Omental fat pad (tissue), 4 donors: Measurements from ENCODE around the gene SYNDIG1. TPM values are rescaled to one million over a fixed set of nuclear protein-coding genes. Genes with fewer than 3 reads are reported as not detected.

Experiments
- ATAC-seq: fragments of 150-250 bp; one replicate; pipeline ENCODE4 v1.9.1; 2016; ENCODE audit warnings: mild to moderate bottlenecking, moderate library complexity; ENCODE audit not compliant: low FRiP score
- DNase-seq: peaks from one replicate; pipeline ENCODE4 v3.0.0-alpha.2; 2019; ENCODE audit warnings: low spot score
- total RNA-seq, 4 donors: library from RNA; depleted of rRNA; stranded (reverse); fragments of >200 nt; gene quantifications; one replicate each; pipeline ENCODE4 v1.1.0, GENCODE V29; 2016
- TF ChIP-seq, protein P1 (sequence below), 3 donors: fragments of 450-650 bp; IDR thresholded peaks; one replicate each; pipeline ENCODE4 v1.5.1; 2016 to 2017; ENCODE audit warnings: antibody characterized with exemption in 3 of 3, mild to moderate bottlenecking in 3 of 3, moderate library complexity in 2 of 3

The SYNDIG1 gene
- total RNA-seq, 4 donors from 2014 or later = 0.19 to 0.24 TPM; not detected in 2

DNA sequence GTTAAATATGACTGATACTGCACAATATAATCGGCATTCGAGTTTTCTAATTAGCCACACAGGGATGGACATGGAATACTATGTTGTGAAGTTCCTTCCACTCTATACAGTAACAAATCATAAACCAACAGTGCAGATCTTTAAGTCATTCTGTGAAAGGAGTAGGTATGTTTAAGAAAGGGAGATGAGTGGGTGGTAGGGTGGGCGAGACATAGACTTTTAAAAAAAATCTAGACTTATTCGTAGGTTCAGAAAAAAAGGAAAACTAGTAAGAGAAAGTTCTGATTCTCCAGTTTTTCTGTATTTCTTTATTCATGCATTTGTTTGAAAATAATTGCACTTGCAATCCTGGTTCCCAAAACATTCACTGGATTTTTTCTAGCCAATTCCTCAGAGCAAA lies 61.8 kb downstream of the SYNDIG1 start:
- DNase-seq (no peak), ATAC-seq (no peak)
- TF ChIP-seq, protein P1, sequence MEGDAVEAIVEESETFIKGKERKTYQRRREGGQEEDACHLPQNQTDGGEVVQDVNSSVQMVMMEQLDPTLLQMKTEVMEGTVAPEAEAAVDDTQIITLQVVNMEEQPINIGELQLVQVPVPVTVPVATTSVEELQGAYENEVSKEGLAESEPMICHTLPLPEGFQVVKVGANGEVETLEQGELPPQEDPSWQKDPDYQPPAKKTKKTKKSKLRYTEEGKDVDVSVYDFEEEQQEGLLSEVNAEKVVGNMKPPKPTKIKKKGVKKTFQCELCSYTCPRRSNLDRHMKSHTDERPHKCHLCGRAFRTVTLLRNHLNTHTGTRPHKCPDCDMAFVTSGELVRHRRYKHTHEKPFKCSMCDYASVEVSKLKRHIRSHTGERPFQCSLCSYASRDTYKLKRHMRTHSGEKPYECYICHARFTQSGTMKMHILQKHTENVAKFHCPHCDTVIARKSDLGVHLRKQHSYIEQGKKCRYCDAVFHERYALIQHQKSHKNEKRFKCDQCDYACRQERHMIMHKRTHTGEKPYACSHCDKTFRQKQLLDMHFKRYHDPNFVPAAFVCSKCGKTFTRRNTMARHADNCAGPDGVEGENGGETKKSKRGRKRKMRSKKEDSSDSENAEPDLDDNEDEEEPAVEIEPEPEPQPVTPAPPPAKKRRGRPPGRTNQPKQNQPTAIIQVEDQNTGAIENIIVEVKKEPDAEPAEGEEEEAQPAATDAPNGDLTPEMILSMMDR (IDR thresholded peaks at IDR 0.05) = no peak

DNA sequence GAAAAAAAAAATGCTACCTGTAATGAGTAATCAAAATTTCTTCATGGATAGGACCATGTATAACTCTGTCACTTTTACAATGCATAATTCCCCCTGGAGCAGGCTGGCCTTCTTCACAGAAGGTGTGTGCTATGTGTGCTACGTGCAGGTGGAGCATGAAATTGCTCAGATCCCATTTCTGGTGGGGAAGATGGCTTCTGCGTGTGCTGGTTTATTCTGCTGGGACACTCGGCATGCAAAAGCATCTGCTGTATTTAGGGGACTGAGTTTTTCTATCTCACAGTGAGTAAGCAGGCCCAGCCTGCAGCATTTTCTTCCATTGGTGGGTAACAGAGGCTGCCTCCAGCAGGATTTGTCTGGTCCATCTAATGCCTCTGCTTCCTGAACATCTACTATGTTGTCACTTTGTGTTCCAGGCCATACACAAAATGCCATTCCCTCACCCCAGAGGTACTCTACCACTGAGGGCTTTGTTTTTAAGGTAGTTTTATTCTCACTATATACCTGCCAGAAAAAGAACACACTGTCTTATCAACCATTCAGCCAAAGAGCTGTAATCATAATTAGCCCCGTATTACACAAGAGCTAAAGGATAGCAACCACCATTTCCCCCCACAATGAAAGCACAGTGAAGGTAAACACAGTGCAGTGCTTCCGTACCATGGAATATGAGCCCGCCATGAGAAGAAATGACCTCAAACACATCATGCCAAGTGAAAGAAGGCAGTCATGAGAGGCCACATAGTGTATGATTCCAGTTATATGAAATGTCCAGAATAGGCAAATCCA lies 62.4 kb downstream of the SYNDIG1 start:
- no peak for DNase-seq
- TF ChIP-seq, protein P1 (IDR thresholded peaks at IDR 0.05) = no peak
- no peak for ATAC-seq

DNA sequence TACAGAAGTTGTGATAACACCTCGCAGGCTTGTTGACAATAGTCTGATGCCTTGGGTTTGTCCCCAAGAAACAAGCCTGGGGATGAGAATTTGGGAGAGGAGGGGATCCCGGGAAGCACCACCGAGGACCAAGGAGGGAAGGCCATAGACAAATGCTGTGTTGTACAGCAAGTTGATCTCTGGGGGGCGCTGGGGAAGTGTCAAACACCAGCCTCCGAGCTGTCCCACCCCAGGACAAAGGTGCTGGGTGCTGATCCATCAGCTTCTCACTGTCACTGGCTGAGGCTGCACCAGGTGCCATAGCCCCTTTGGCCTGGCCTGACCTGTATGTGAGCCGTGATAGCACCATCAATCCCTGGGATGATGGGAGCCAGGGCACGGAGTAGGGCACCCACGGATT lies 64.0 kb downstream of the SYNDIG1 start:
- no peak for DNase-seq
- TF ChIP-seq, protein P1 (IDR thresholded peaks at IDR 0.05) = no peak
- ATAC-seq = no peak

DNA sequence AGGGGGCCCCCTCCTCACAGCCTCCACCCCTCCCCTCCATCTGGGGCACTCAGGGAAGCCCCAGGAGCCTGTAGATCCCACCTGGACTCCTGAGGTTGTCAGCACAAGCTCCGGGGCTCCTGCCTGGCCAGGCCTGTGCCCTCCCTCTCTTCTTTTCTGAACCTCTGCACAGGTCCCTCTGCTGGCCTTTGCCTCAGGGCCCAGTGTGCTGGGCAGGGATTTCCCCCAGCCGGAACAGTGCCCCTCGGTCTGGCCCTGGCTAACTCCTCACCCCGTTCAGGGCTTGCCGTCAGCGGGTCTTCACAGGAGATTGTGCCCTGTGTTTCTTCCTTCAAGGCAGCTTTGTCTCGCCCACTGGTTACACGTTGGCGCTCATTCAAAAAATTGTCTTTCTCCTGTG lies 64.9 kb downstream of the SYNDIG1 start:
- ATAC-seq (no peak), DNase-seq (no peak)
- TF ChIP-seq, protein P1 (IDR thresholded peaks at IDR 0.05) = no peak

DNA sequence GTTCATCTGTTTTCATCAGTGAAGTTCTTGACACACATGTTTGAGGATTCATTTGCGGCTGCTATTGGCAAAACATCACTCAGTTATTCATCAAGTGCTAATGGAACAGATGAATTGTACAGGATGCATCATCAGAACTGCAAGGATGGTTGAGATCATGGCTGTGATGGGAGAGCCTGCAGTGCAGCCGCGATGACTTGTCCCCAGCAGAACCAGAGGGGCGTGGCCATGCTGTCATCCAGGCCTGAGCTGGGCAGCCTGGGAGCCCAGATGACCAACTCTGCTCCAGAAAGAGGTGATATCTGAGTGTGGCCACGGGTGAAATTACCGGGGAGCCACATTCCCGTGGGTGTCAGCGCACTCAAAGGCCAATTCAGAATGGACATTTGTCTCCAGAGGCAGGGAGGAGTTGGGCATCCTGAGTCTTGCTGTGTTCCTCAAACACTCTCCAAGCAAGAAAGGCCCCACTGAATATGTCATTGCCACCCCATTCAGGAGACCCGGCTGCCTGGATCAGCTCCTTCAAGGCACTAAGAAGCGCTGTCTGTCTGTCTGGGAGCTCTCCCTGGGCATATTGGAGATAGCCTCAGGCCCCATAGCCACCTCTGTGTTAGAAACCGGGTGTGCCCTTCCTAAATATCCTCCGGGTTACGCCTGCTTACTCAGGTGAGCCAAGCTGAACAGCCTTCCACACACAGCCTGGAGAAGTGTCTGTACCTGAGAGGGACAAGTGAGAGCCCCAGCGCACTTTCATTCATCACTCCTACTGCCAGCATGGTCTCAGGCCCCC lies 66.7 kb downstream of the SYNDIG1 start:
- TF ChIP-seq, protein P1 (IDR thresholded peaks at IDR 0.05) = no peak
- ATAC-seq = no peak

DNA sequence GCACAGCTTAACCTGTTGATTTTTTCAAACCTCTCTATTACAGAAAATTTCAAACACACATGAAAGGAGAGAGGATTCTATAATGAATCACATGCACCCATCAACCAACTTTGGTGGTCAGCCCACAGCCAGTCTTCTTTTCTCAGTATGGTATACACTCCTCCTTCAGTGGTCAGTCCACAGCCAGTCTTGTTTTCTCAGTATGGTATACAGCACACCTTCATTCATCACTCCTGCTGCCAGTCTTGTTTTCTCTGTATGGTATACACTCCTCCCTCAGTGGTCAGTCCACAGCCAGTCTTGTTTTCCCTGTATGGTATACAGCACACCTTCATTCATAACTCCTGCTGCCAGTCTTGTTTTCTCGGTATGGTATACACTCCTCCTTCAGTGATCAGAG lies 67.8 kb downstream of the SYNDIG1 start:
- TF ChIP-seq, protein P1 (IDR thresholded peaks at IDR 0.05) = no peak
- ATAC-seq = no peak
- no peak for DNase-seq

More for the DNA sequence above, 66.7 kb downstream of the SYNDIG1 start:
- DNase-seq = no peak
